Choroid plexus epithelial cell (primary cell): Measurements from ENCODE around the gene STAU1.
A peak's percentile ranks its signal among the peaks of the same experiment; 100 is the strongest.
"Not testable (repeated sequence)": the region's sequence is repeated elsewhere in the genome, so short reads cannot be mapped to it uniquely, and the experiment has no call there.

Experiments used
- DNase-seq: peaks from one replicate; pipeline ENCODE4 v3.0.0-alpha.2; 2010; ENCODE audit warnings: low read depth
- H3K4me3 ChIP-seq: 2 replicates; pipeline ENCODE4 v1.5.1; 2011; ENCODE audit warnings: low read depth, mild to moderate bottlenecking, control low read depth, low read length, moderate library complexity
- TF ChIP-seq, protein P1 (sequence below): conservative IDR thresholded peaks from 2 replicates; pipeline ENCODE4 v1.5.1; 2011; ENCODE audit warnings: low read depth, mild to moderate bottlenecking, control low read depth, inconsistent platforms, low read length, moderate library complexity

STAU1 gene

DNA sequence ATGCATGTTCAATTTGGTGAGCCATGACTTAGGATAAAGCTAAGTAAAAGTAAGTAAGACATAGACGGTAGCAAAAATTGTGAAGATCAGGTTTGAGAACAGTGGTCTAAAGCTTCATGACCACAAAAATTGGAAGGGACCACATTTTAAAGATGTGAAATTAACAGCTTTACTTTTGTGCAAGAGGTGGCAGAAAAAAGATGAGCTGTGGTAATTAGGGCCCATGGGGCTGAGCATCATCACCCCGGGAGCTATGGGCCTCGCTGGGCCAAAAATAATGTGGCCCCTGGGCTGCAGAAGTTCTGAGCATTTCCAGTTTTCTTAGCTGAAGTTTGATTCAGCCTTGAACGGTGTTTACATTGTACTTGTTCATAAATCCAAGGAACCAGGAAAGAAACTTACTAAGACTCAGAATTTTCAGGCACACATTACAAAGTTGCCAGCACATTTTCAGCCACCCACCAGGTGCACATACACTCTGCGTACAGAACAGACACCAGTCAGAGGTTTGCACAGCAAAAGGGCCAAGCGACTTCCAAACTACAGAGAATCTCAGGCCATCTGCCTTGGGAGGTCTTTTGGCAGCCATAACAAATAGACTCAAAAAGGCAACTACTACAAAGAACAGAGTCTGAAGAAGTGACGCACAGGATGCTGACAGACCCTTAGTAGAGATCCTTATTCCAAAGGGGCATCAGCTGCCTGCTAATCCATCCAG is 84.3 kb downstream of the STAU1 start:
- no peak overlapping the region for H3K4me3 ChIP-seq
- DNase-seq: no peak
- TF ChIP-seq, protein P1, sequence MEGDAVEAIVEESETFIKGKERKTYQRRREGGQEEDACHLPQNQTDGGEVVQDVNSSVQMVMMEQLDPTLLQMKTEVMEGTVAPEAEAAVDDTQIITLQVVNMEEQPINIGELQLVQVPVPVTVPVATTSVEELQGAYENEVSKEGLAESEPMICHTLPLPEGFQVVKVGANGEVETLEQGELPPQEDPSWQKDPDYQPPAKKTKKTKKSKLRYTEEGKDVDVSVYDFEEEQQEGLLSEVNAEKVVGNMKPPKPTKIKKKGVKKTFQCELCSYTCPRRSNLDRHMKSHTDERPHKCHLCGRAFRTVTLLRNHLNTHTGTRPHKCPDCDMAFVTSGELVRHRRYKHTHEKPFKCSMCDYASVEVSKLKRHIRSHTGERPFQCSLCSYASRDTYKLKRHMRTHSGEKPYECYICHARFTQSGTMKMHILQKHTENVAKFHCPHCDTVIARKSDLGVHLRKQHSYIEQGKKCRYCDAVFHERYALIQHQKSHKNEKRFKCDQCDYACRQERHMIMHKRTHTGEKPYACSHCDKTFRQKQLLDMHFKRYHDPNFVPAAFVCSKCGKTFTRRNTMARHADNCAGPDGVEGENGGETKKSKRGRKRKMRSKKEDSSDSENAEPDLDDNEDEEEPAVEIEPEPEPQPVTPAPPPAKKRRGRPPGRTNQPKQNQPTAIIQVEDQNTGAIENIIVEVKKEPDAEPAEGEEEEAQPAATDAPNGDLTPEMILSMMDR: no peak

DNA sequence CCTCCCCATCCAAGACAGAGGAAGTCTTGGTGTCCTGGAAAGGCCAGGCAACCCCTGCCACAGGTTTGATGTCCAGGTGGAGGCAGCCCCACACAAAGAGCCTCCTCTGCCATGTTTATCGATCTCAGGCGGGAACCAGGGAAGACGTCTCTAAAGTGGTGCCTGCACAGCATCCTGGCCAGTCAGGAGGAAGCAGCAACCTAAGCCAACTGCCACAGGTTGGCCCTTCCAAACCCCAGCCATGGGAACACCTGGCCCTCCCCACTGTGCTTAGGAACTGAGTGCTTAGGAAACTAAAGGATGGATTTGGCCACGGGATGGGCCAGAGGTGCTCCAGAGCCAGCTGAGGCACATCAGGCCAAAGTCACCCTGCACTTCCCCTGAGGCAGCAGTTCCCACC is 85.1 kb downstream of the STAU1 start:
- H3K4me3 ChIP-seq: no peak overlapping the region
- TF ChIP-seq, protein P1: no peak
- no peak for DNase-seq

DNA sequence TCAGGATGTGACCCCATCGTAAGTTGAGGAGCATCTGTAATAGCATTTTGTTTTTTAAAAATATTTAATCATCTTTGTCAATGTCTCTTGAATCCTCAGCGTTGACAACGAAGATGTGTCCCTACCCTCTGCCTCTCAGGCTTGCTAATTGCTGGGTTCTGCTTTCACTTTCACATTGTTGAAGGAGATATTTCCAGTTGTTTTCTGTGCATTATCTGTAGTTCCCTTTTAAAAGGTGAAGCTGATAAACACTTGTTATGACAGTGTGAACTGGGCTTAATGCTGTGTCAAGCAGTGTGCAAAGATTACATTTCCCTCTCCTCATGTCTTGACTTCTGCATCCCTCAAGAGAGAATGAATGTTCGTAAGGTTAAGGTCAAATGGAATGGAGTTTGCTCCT is 87.2 kb downstream of the STAU1 start:
- TF ChIP-seq, protein P1: no peak
- peak; percentile 32 for DNase-seq
- no peak overlapping the region for H3K4me3 ChIP-seq

DNA sequence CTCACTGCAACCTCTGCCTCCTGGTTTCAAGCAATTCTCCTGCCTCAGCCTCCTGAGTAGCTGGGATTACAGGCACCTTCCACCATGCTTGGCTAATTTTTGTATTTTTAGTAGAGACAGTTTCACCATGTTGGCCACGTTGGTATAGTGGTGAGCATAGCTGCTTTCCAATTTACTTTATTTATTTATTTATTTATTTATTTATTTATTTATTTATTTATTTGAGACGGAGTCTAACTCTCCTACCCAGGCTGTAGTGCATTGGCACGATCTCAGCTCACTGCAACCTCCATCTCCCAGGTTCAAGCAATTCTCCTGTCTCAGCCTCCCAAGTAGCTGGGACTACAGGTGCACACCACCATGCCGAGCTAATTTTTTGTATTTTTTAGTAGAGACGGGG is 87.8 kb downstream of the STAU1 start:
- DNase-seq, H3K4me3 ChIP-seq: not testable (repeated sequence)

DNA sequence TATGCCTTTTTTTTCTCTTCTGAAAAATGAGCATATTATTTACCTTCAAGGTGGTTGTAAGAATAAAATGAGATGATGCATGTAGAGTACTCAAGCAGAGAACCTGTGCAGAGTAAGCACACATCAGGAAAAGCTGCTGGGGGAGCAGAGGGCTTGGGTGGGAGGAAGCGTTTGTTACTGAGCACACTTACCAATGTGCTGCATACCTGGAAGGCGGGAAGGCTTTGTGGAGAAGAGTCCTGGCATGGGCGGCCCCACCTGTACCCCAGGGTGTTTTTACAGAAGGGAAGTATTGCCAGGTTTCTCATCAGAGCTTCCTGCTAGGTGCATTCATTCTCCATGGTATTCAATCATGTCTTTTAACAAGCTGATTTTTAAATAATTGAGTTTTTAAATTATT is 89.1 kb downstream of the STAU1 start:
- TF ChIP-seq, protein P1: no peak
- no peak overlapping the region for H3K4me3 ChIP-seq
- DNase-seq: no peak

DNA sequence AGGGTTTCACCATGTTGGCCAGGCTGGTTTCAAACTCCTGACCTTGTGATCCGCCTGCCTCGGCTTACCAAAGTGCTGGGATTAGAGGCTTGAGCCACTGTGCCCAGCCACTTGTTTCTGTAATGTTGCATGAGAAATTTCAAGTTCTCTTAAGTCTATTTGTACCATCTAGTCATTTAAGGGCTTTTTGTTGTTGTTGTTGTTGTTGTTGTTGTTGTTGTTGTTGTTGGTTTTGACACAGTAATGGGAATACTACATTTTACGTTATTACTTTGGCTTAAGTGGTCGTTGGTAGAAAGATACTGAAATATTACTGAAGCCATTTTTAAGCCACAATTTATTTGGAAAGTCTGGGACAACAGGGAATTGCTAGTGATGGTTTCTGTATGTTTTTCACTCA is 90.0 kb downstream of the STAU1 start:
- TF ChIP-seq, protein P1: no peak
- no peak for DNase-seq

DNA sequence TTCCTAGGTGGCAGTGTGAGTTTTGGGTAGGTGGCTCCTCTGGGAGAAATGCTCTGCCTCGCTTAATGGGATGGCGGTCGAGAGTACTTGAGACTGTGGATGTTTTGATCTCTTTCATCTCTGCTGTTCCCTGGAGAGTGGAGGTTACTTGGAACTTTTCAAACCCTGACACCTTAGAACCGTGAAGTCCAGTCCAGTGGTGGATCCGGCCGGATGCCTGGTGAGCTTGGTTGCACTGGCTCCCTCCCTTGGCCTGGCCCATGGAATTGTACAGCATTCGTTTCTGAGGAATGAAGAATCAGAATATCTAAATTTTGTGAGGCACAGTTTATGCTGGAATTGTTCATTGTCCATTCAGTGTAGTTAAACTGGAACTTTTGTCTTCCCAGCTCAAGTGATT is 91.0 kb downstream of the STAU1 start:
- TF ChIP-seq, protein P1: no peak
- DNase-seq: no peak
- no peak overlapping the region for H3K4me3 ChIP-seq

More for the DNA sequence above, 90.0 kb downstream of the STAU1 start:
- no peak overlapping the region for H3K4me3 ChIP-seq
